ENCODE results near the gene ALOX12B.

DNA sequence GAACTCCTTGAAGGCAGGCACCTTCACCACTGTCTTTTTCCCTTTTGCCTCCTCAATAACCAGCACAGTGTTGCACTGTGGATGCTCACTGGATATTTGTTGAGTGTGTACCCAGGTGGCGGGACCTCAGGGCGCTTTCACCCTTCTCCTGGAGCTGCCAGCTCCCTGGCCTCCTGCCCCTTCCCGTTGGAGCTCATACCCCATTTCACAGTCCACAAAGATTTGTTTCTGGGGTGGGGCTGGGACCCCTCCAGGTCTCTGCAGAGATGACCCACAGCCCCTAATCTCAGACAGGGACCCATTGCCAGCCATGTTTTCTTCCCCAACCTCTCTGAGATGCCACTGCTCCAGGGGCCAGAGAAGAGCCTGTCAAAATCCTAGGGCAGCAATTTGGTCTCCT is 12.4 kb downstream of the ALOX12B start:
- TF ChIP-seq, protein P1, sequence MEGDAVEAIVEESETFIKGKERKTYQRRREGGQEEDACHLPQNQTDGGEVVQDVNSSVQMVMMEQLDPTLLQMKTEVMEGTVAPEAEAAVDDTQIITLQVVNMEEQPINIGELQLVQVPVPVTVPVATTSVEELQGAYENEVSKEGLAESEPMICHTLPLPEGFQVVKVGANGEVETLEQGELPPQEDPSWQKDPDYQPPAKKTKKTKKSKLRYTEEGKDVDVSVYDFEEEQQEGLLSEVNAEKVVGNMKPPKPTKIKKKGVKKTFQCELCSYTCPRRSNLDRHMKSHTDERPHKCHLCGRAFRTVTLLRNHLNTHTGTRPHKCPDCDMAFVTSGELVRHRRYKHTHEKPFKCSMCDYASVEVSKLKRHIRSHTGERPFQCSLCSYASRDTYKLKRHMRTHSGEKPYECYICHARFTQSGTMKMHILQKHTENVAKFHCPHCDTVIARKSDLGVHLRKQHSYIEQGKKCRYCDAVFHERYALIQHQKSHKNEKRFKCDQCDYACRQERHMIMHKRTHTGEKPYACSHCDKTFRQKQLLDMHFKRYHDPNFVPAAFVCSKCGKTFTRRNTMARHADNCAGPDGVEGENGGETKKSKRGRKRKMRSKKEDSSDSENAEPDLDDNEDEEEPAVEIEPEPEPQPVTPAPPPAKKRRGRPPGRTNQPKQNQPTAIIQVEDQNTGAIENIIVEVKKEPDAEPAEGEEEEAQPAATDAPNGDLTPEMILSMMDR (IDR thresholded peaks at IDR 0.05): no peak
- TF ChIP-seq EZH2 (IDR thresholded peaks at IDR 0.05; ENCODE audit: borderline replicate concordance, insufficient read depth, low read depth, low read length, poor library complexity, severe bottlenecking): no peak

Measured in B cell (primary cell).